Testis (tissue), 3 donors: ENCODE data around the gene LLGL2. TPM values are rescaled to one million over a fixed set of nuclear protein-coding genes. Genes with fewer than 3 reads are reported as not detected.

Source experiments
- DNase-seq: peaks from one replicate; pipeline ENCODE4 v3.0.0-alpha.2; 2019
- H3K27ac ChIP-seq, 2 donors: fragments of 200-600 bp; sonication (generic); one replicate each; pipeline ENCODE4 v1.5.1; 2019
- H3K27me3 ChIP-seq: fragments of 200-600 bp; sonication (generic); one replicate; pipeline ENCODE4 v1.5.1; 2019
- H3K36me3 ChIP-seq: fragments of 200-600 bp; sonication (generic); one replicate; pipeline ENCODE4 v1.5.1; 2017; ENCODE audit warnings: low read depth; ENCODE audit errors: missing control alignments
- H3K4me1 ChIP-seq: fragments of 200-600 bp; sonication (generic); one replicate; pipeline ENCODE4 v1.5.1; 2019
- H3K4me3 ChIP-seq, 2 donors: fragments of 200-600 bp; sonication (generic); one replicate each; pipeline ENCODE4 v1.5.1; 2017 to 2019
- H3K9me3 ChIP-seq: fragments of 200-600 bp; sonication (generic); one replicate; pipeline ENCODE4 v1.5.1; 2017
- POLR2A ChIP-seq: fragments of 450-650 bp; IDR thresholded peaks from one replicate; pipeline ENCODE4 v1.6.1; 2017; ENCODE audit warnings: antibody characterized with exemption, mild to moderate bottlenecking, moderate library complexity
- WGBS, 2 donors: methylation state at CpG; one replicate each; pipeline ENCODE4 v1.1.5; 2018; 5-methylcytosine and 5-hydroxymethylcytosine counted together
- intact Hi-C: fragments of 100-400 bp; cut with DNase I; formaldehyde crosslinking; loops from one replicate; pipeline ENCODE4 v1.15.1; 2023; ENCODE audit warnings: low total_unique reads
- polyA plus RNA-seq: library from polyadenylated mRNA; stranded (reverse); fragments of 350-450 nt; fragmentation: Illumina TruSeq; extraction: RNeasy Lipid Tissue Mini Kit (QIAGEN cat#74804); gene quantifications from one replicate; pipeline ENCODE4 v1.2.3, GENCODE V29; 2014; ENCODE audit warnings: low read depth, low replicate concordance; ENCODE audit not compliant: insufficient read depth
- total RNA-seq, 2 donors: library from RNA; depleted of rRNA; stranded (reverse); fragments of >200 nt; gene quantifications; one replicate each; pipeline ENCODE4 v1.2.3, GENCODE V29; 2016
- TF ChIP-seq, protein P1 (sequence below), 3 experiments: fragments of 450-650 bp in 2 of 3; fragments of 200-600 bp in 1 of 3; sonication (generic) in 1 of 3; IDR thresholded peaks; one replicate each; pipeline ENCODE4 v1.5.1; 2016 to 2019; ENCODE audit warnings: antibody characterized with exemption in 3 of 3, mild to moderate bottlenecking in 2 of 3, moderate library complexity in 1 of 3

The LLGL2 gene
- total and polyA plus RNA-seq, 3 donors from 2014 or later = 20.6 to 34.3 (median 22.9) TPM

DNA sequence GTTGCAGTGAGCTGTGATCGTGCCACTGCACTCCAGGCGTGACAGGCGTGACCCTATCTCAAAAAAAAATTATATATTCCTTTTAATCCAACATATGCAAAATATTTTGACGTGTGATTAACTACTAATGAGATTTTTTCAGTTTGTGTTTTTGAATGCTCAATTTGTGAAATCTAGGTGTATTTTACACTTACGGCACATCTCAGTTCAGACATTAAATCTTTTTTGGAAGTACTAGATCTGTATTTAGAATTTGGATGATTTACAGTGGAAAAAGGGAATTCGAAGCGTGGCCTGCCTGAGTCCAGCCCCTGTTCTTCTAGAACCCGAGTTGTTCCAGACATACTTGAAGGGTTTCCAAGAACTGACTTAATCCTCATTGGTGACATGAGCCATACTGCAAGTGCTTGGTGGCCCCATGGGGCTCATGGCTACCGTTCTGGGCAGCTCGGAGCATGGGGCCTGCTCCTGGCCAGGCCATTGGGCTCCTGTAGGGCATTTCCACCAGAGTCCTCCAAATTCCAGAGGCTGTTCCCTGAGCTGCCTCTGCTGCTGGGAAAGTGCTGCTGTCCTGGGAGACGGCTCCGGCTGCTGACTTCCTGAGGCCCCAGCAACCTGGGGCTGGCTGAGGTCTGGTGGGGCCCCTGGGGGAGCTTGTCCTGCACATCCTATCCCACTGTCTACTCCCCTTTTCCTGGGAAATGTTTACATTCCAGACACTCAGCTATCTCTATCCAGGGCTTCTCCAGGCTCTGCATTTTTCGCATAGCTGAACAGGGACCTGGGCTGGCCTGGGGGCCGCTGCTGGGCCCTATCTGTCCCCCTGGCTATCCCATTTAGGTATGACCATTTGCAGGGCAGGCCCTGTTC is 27.2 kb downstream of the LLGL2 start:
- intact Hi-C loops = no loop called here
- Histone ChIP-seq H3K4me1 (peaks cover 6% of the 10 kb centered on the region), H3K36me3 (no peaks in the 10 kb centered on the region), H3K4me3 (no peak overlapping the region), H3K27ac (no peak overlapping the region), H3K27me3 (no peaks in the 10 kb centered on the region), H3K9me3 (no peaks in the 10 kb centered on the region)
- WGBS, 2 donors = 79 to 84% methylated on average over 14 of the region's 14 CpGs
- DNase-seq = no peak
- no peak for TF ChIP-seq POLR2A
- TF ChIP-seq, protein P1, sequence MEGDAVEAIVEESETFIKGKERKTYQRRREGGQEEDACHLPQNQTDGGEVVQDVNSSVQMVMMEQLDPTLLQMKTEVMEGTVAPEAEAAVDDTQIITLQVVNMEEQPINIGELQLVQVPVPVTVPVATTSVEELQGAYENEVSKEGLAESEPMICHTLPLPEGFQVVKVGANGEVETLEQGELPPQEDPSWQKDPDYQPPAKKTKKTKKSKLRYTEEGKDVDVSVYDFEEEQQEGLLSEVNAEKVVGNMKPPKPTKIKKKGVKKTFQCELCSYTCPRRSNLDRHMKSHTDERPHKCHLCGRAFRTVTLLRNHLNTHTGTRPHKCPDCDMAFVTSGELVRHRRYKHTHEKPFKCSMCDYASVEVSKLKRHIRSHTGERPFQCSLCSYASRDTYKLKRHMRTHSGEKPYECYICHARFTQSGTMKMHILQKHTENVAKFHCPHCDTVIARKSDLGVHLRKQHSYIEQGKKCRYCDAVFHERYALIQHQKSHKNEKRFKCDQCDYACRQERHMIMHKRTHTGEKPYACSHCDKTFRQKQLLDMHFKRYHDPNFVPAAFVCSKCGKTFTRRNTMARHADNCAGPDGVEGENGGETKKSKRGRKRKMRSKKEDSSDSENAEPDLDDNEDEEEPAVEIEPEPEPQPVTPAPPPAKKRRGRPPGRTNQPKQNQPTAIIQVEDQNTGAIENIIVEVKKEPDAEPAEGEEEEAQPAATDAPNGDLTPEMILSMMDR (IDR thresholded peaks at IDR 0.05) = no peak

GRCh38 chr17:75553295-75554110 is 28.0 kb downstream of the LLGL2 start:
- Histone ChIP-seq H3K27ac (no peak overlapping the region), H3K4me3 (no peak overlapping the region), H3K36me3 (no peaks in the 10 kb centered on the region), H3K9me3 (no peaks in the 10 kb centered on the region), H3K4me1 (peaks cover 6% of the 10 kb centered on the region), H3K27me3 (no peaks in the 10 kb centered on the region)
- TF ChIP-seq, protein P1 (IDR thresholded peaks at IDR 0.05) = no peak
- no peak for TF ChIP-seq POLR2A
- DNase-seq = no peak
- WGBS, 2 donors = 83 to 91% methylated on average over 8 of the region's 8 CpGs
- intact Hi-C loops = no loop called here

- H3K27ac ChIP-seq = no peak overlapping the region
- H3K4me3 ChIP-seq = no peak overlapping the region
- no peaks in the 10 kb centered on the region for H3K9me3 ChIP-seq
- no peak for TF ChIP-seq POLR2A
- TF ChIP-seq, protein P1 (IDR thresholded peaks at IDR 0.05) = no peak
- peaks cover 6% of the 10 kb centered on the region for H3K4me1 ChIP-seq
- DNase-seq = no peak
- no peaks in the 10 kb centered on the region for H3K36me3 ChIP-seq
- WGBS, 2 donors = 94 to 99% methylated on average over 11 to 21 of the region's 21 CpGs
- intact Hi-C loops = no loop called here
- no peaks in the 10 kb centered on the region for H3K27me3 ChIP-seq
Measured at GRCh38 chr17:75555679-75556153, 30.2 kb downstream of the LLGL2 start.

DNA sequence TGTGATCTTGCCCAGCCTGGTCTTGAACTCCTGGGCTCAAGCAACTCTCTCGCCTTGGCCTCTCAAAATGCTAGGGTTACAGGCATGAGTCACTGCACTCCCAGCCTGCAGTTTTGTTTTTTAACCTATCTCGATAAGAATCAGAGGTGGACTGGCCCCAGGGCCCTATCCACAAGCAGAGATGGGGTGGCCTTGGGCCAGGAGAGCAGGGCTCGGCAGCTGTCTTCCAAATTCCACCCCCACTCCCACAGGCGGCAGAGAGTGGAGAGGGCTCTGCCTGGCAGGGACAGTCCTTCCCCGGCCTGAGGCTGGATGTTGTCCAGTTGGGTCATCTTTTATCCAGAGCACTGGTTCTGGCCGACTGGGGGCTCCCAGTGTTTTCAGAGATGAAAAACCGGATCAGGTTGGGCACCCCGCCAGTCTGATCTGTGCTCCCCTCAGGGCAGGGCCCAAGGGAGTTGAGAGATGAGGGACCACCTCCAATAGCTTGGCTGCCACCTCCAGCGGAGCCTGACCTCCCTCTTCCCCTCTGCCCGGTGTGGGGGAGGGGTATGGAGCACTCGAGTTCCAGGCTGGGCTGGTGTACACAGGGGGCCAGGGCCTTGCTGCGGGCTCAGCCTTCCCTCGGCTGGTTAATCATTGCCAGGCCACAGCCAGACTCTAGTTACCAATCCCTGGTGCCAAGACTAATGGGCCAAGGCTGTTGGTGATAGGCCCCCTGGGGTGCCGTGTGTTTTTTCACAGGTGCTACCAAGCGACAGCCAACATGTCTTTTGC is 31.8 kb downstream of the LLGL2 start:
- H3K4me3 ChIP-seq = no peak overlapping the region
- H3K36me3 ChIP-seq = no peaks in the 10 kb centered on the region
- WGBS, 2 donors = 48 to 58% methylated on average over 9 to 15 of the region's 15 CpGs
- H3K4me1 ChIP-seq = peaks cover 6% of the 10 kb centered on the region
- no peaks in the 10 kb centered on the region for H3K27me3 ChIP-seq
- TF ChIP-seq, protein P1 (IDR thresholded peaks at IDR 0.05) = no peak
- TF ChIP-seq POLR2A = no peak
- no peaks in the 10 kb centered on the region for H3K9me3 ChIP-seq
- DNase-seq = no peak
- no peak overlapping the region for H3K27ac ChIP-seq
- intact Hi-C loops = no loop called here
